HTERT RPE-1 (cell line): Measurements from ENCODE around the gene RNF19B.
"Not testable (repeated sequence)": the region's sequence is repeated elsewhere in the genome, so short reads cannot be mapped to it uniquely, and the experiment has no call there.

Source experiments
- in situ Hi-C: fragments of 300-500 bp; cut with MboI; formaldehyde crosslinking; loops from 4 replicates; pipeline ENCODE4 v1.14.3; 2020; ENCODE audit warnings: low sequenced_read_pairs

The RNF19B gene

GRCh38 chr1:32933742-32934322, 30.8 kb downstream of the RNF19B start:
- in situ Hi-C loops: no loop called here

GRCh38 chr1:32931760-32932159, 32.8 kb downstream of the RNF19B start:
- in situ Hi-C loops: no loop called here

GRCh38 chr1:32929366-32929765, 35.2 kb downstream of the RNF19B start:
- in situ Hi-C loops: no loop called here

- in situ Hi-C loops: no loop called here
These were observed 35.9 kb downstream of the RNF19B start for GRCh38 chr1:32928715-32929114.

GRCh38 chr1:32928285-32928684, 36.3 kb downstream of the RNF19B start:
- in situ Hi-C loops: no loop called here

- in situ Hi-C loops: no loop called here
These were observed 37.2 kb downstream of the RNF19B start for GRCh38 chr1:32927441-32927840.

GRCh38 chr1:32926562-32926961, 38.0 kb downstream of the RNF19B start:
- in situ Hi-C loops: no loop called here

GRCh38 chr1:32925403-32926162, 39.0 kb downstream of the RNF19B start:
- in situ Hi-C loops: no loop called here

- in situ Hi-C loops: no loop called here
These were observed 39.7 kb downstream of the RNF19B start for GRCh38 chr1:32924881-32925344.

GRCh38 chr1:32920833-32921232, 43.8 kb downstream of the RNF19B start:
- in situ Hi-C loops: no loop called here

GRCh38 chr1:32919811-32920733, 44.5 kb downstream of the RNF19B start:
- in situ Hi-C loops: no loop called here

GRCh38 chr1:32918179-32918578, 46.4 kb downstream of the RNF19B start:
- in situ Hi-C loops: no loop called here

- in situ Hi-C loops: no loop called here
These were observed 47.1 kb downstream of the RNF19B start for GRCh38 chr1:32917521-32917920.

- in situ Hi-C loops: no loop called here
These were observed 48.6 kb downstream of the RNF19B start for GRCh38 chr1:32915766-32916706.

GRCh38 chr1:32910319-32910718, 54.3 kb downstream of the RNF19B start:
- in situ Hi-C loops: no loop called here

GRCh38 chr1:32907435-32907834, 57.2 kb downstream of the RNF19B start:
- in situ Hi-C loops: no loop called here

- in situ Hi-C loops: no loop called here
These were observed 58.0 kb downstream of the RNF19B start for GRCh38 chr1:32906654-32907053.

- in situ Hi-C loops: not testable (repeated sequence)
These were observed 59.0 kb downstream of the RNF19B start for GRCh38 chr1:32905588-32905987.

- in situ Hi-C loops: no loop called here
These were observed 59.8 kb downstream of the RNF19B start for GRCh38 chr1:32904797-32905196.

GRCh38 chr1:32903991-32904785, 60.4 kb downstream of the RNF19B start:
- in situ Hi-C loops: no loop called here
